ENCODE results near the gene MDM2. TPM values are rescaled to one million over a fixed set of nuclear protein-coding genes. Genes with fewer than 3 reads are reported as not detected.

MDM2 gene
- total RNA-seq, 1 experiment from 2014 or later: 147 TPM

Other genes starting within 250 kb of the MDM2 start
- 131 and 144 TPM in 2 replicates for gene RAP1B, start 197.3 kb upstream of the MDM2 start, total RNA-seq (2014; rRNA removed; shearing (Covaris generic))
- 69.8 and 75.4 TPM in 2 replicates for gene NUP107, start 121.2 kb upstream of the MDM2 start, total RNA-seq (2014; rRNA removed; shearing (Covaris generic))
- 5.5 and 8.6 TPM in 2 replicates for gene SLC35E3, start 62.0 kb upstream of the MDM2 start, total RNA-seq (2014; rRNA removed; shearing (Covaris generic))
- gene CPM, start 125.0 kb downstream of the MDM2 start, total RNA-seq (2014; rRNA removed; shearing (Covaris generic)): 15.0 and 18.2 TPM in 2 replicates

Measured in SK-MEL-5 (cell line).